ENCODE results near the gene GPX1.

DNA sequence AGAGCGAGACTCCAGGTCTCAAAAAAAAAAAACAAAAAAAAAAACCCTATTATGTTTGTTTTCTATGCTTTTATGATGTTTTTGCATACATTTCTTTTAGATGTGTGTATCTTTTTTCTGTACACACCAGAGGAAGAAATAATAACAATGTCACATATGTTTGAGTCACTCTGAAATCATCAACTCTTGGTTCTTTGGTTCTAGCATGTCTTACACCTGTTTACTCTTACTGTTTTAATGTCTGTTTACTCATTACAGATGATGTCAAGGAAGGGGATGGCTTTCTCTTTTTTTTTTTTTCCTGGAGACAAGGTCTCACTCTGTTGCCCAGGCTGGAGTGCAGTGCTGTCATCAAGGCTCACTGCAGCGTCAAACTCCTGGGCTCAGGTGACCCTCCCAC is 29.6 kb upstream of the GPX1 start:
- TF ChIP-seq, protein P1, sequence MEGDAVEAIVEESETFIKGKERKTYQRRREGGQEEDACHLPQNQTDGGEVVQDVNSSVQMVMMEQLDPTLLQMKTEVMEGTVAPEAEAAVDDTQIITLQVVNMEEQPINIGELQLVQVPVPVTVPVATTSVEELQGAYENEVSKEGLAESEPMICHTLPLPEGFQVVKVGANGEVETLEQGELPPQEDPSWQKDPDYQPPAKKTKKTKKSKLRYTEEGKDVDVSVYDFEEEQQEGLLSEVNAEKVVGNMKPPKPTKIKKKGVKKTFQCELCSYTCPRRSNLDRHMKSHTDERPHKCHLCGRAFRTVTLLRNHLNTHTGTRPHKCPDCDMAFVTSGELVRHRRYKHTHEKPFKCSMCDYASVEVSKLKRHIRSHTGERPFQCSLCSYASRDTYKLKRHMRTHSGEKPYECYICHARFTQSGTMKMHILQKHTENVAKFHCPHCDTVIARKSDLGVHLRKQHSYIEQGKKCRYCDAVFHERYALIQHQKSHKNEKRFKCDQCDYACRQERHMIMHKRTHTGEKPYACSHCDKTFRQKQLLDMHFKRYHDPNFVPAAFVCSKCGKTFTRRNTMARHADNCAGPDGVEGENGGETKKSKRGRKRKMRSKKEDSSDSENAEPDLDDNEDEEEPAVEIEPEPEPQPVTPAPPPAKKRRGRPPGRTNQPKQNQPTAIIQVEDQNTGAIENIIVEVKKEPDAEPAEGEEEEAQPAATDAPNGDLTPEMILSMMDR (IDR thresholded peaks at IDR 0.05; ENCODE audit: low read length), result no peak
- TF ChIP-seq EZH2 (optimal IDR thresholded peaks at IDR 0.05; ENCODE audit: low read depth, low read length), result no peak
- no peak for TF ChIP-seq EZH2phosphoT487 (IDR thresholded peaks at IDR 0.05; ENCODE audit: low read length)

All from MM.1S (cell line).